G401.6 (cell line): ENCODE measurements around the gene SAMD9.
"Not testable (repeated sequence)": the region's sequence is repeated elsewhere in the genome, so short reads cannot be mapped to it uniquely, and the experiment has no call there.

Experiments
- FAIRE-seq: peaks from 2 replicates; lab custom pipeline; 2012; peaks lifted over from hg19 to GRCh38; lab: Jason Lieb, UNC

Gene SAMD9

DNA sequence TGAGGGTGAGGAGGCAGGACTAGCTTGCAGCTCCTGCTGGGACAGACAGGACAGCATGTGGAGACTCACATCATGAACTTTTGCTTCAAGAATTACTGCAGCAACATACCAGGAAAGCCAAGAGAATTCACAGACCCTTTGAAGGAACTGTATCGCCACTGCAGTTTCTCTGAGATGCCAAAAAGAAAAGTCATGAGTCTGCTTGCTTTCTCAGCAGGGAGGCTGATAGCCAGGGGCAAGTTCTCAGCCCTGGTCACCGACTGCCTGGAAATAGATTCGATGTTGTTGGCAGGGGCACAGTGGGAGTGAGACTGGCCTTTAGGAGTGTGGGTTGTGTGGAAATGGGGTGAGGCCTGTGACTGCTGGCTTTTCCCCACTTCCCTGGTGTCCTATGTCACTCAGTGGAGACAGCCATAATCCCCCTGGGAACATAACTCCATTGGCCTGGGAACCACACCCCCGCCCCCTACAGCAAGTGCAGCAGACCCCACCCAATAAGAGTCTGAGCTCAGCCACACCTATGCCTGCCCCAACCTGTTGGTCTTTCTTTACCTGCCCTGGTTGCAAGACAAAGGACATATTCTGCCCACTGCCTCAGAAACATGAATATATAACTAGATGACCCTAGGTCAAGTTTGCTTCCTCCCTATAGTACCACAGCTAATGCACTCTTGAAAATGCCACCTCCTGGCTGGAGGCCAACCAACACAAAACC, 1.6 kb upstream of the SAMD9 start:
- no peak for FAIRE-seq

DNA sequence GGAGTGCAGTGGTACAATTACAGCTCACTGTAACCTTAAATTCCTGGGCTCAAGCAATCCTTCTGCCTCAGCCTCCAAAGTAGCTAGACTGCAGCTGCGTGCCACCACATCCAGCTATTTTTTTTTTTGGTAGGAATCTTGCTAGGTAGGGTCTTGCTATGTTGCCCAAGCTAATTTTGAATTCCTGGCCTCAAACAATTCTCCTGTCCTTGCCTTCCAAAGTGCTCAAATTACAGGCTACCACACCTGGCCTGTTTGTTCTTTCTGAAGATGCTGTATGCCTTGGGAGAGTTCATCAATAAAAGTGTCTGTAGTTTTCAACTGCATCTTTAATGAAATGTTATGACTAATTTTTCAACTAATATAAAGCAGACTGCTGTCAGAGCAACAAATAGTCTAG, 452 bp downstream of the SAMD9 start:
- FAIRE-seq = no peak

GRCh38 chr7:93115796-93116195, 2.0 kb downstream of the SAMD9 start:
- FAIRE-seq = no peak

- FAIRE-seq = no peak
Observed at GRCh38 chr7:93108003-93108402, 9.8 kb downstream of the SAMD9 start.

GRCh38 chr7:93097388-93097787, 20.4 kb downstream of the SAMD9 start:
- no peak for FAIRE-seq

GRCh38 chr7:93092757-93093370, 24.9 kb downstream of the SAMD9 start:
- FAIRE-seq = no peak

- FAIRE-seq = not testable (repeated sequence)
Observed at GRCh38 chr7:93073357-93073756, 44.4 kb downstream of the SAMD9 start.

DNA sequence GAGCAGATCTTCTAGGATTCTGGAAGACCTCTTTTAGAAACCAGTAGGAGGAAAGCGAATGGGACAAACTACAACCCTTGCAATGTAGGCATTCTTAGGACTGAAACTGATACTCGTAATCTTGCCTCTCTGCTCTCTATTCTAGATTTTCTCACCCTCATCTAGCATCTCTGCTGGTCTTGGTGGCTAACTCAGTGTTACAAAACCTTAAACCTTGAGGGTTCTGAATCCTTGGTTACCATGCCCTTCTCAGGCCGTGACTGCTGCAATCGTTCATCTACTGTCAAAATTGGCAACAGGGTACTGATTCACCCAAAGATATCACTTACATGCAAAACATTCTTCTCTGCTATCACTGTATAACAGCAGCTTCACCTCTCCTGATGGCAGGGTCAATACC, 55.2 kb downstream of the SAMD9 start:
- no peak for FAIRE-seq

GRCh38 chr7:93060865-93061264, 56.9 kb downstream of the SAMD9 start:
- no peak for FAIRE-seq

- no peak for FAIRE-seq
Observed at GRCh38 chr7:93060025-93060424, 57.8 kb downstream of the SAMD9 start.

DNA sequence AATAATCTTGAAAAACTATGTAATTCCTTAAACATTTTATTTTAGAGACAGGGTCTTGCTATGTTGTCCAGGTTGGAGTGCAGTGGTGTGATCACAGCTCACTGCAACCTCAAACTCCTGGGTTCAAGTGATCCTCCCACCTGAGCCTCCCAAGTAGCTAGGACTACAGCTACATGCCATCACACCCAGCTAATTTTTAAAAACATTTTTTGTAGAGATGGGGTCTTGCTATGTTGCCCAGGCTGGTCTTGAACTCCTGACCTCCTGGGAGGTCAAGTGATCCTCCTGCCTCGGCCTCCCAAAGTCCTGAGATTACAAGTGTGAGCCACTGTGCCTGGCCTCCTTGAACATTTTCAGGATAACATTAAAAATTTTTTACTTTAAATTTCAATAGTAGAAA, 61.2 kb downstream of the SAMD9 start:
- FAIRE-seq = not testable (repeated sequence)

DNA sequence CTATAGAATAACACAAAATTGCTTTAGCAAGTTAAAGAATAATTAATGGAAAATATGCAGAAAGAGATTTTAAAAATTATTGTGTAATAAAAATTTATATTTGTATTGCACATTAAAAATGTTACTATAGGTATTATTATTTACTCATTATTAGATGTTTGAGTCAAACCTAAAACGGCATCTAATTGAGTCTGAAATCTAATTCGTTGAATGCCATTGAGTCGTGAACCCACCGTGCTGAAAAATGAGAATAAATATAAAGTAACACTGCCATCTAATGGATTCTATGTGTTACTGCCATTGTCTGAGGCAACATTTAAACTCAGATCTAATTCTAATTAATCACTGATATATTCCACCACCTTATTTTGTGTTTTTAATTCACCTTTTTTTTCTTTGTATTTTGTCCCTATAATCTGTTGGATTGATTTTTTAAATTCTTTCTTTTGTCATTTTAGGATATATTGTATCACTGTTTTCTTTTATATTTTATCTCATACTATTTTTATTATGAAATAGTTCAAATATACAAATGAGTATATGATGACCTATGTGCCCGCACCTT, 62.2 kb downstream of the SAMD9 start:
- FAIRE-seq = peak; percentile 94

- no peak for FAIRE-seq
Observed at GRCh38 chr7:93054975-93055374, 62.8 kb downstream of the SAMD9 start.

- no peak for FAIRE-seq
Observed at GRCh38 chr7:93053949-93054943, 63.5 kb downstream of the SAMD9 start.

- no peak for FAIRE-seq
Observed at GRCh38 chr7:93053209-93053948, 64.4 kb downstream of the SAMD9 start.

GRCh38 chr7:93051660-93052059, 66.1 kb downstream of the SAMD9 start:
- no peak for FAIRE-seq
